ENCODE results near the gene TBC1D16. TPM values are rescaled to one million over a fixed set of nuclear protein-coding genes. Genes with fewer than 3 reads are reported as not detected.

The TBC1D16 gene
- total RNA-seq, 3 donors from 2014 or later (not counting 1 experiment from before 2014, with no cell fraction given) = 0.49 to 1.00 (median 0.65) TPM

GRCh38 chr17:79912552-79913330 lies 122.9 kb downstream of the TBC1D16 start:
- intact Hi-C loops (cut with micrococcal nuclease) = loop anchor here (10.0 kb wide), 1 partner anchor 128 kb away; no protein-coding TSS in a partner anchor
- Histone ChIP-seq H3K4me3 (ENCODE audit: low read length) (no peak overlapping the region), H3K9me3 (ENCODE audit: control insufficient read depth, insufficient read depth, low read length) (no peaks in the 10 kb centered on the region), H3K36me3 (ENCODE audit: control insufficient read depth, insufficient read depth, low read length) (no peaks in the 10 kb centered on the region), H3K27ac (ENCODE audit: low read length) (no peak overlapping the region), H3K4me1 (ENCODE audit: control insufficient read depth, insufficient read depth, low read length) (no peaks in the 10 kb centered on the region), H3K27me3 (ENCODE audit: control insufficient read depth, insufficient read depth, low read length) (no peaks in the 10 kb centered on the region)
- no peaks in the 10 kb centered on the region for H3K4me1 Mint-ChIP-seq
- no peak overlapping the region for H3K4me3 Mint-ChIP-seq
- WGBS (ENCODE audit: insufficient coverage) = 86% methylated on average over 14 of the region's 14 CpGs
- no peaks in the 10 kb centered on the region for H3K36me3 Mint-ChIP-seq
- no peaks in the 10 kb centered on the region for H3K9me3 Mint-ChIP-seq
- no peak for TF ChIP-seq CTCF (IDR thresholded peaks at IDR 0.05)
- DNase-seq (no peak), ATAC-seq (no peak)
- H3K27ac Mint-ChIP-seq = no peak overlapping the region
- H3K27me3 Mint-ChIP-seq (ENCODE audit: low read depth in 2 of 2) = peaks cover 7 to 21% of the 10 kb centered on the region in 2 donors

- intact Hi-C loops (cut with micrococcal nuclease) = loop anchor here (10.0 kb wide), 1 partner anchor 127 kb away; no protein-coding TSS in a partner anchor
- DNase-seq = no peak
- Histone ChIP-seq H3K27me3 (ENCODE audit: control insufficient read depth, insufficient read depth, low read length) (no peaks in the 10 kb centered on the region), H3K9me3 (ENCODE audit: control insufficient read depth, insufficient read depth, low read length) (no peaks in the 10 kb centered on the region), H3K4me1 (ENCODE audit: control insufficient read depth, insufficient read depth, low read length) (no peaks in the 10 kb centered on the region), H3K4me3 (ENCODE audit: low read length) (no peak overlapping the region), H3K27ac (ENCODE audit: low read length) (no peak overlapping the region), H3K36me3 (ENCODE audit: control insufficient read depth, insufficient read depth, low read length) (no peaks in the 10 kb centered on the region)
- Mint-ChIP-seq H3K4me1 (no peaks in the 10 kb centered on the region), H3K36me3 (no peaks in the 10 kb centered on the region), H3K27ac (no peak overlapping the region), H3K9me3 (no peaks in the 10 kb centered on the region), H3K27me3 (ENCODE audit: low read depth in 2 of 2) (peaks cover 11 to 16% of the 10 kb centered on the region in 2 donors), H3K4me3 (no peak overlapping the region)
- WGBS (ENCODE audit: insufficient coverage) = 88% methylated on average over 20 of the region's 20 CpGs
- no peak for TF ChIP-seq CTCF (IDR thresholded peaks at IDR 0.05)
- no peak for ATAC-seq
Observed at GRCh38 chr17:79911430-79912399, 124.0 kb downstream of the TBC1D16 start.

GRCh38 chr17:79910985-79911361 lies 124.7 kb downstream of the TBC1D16 start:
- 89% methylated on average over 14 of the region's 14 CpGs for WGBS (ENCODE audit: insufficient coverage)
- H3K9me3 Mint-ChIP-seq = no peaks in the 10 kb centered on the region
- Histone ChIP-seq H3K27ac (ENCODE audit: low read length) (no peak overlapping the region), H3K36me3 (ENCODE audit: control insufficient read depth, insufficient read depth, low read length) (no peaks in the 10 kb centered on the region), H3K4me1 (ENCODE audit: control insufficient read depth, insufficient read depth, low read length) (no peaks in the 10 kb centered on the region), H3K9me3 (ENCODE audit: control insufficient read depth, insufficient read depth, low read length) (no peaks in the 10 kb centered on the region), H3K27me3 (ENCODE audit: control insufficient read depth, insufficient read depth, low read length) (no peaks in the 10 kb centered on the region), H3K4me3 (ENCODE audit: low read length) (no peak overlapping the region)
- no peaks in the 10 kb centered on the region for H3K36me3 Mint-ChIP-seq
- H3K27me3 Mint-ChIP-seq (ENCODE audit: low read depth in 2 of 2) = peaks cover 11% of the 10 kb centered on the region in 2 donors
- DNase-seq = no peak
- no peak for TF ChIP-seq CTCF (IDR thresholded peaks at IDR 0.05)
- H3K27ac Mint-ChIP-seq = no peak overlapping the region
- no peak for ATAC-seq
- no peaks in the 10 kb centered on the region for H3K4me1 Mint-ChIP-seq
- no peak overlapping the region for H3K4me3 Mint-ChIP-seq
- intact Hi-C loops (cut with micrococcal nuclease) = loop anchor here (10.0 kb wide), 1 partner anchor 126 kb away; no protein-coding TSS in a partner anchor
